ES-I3 (cell line): ENCODE results near the gene PDXK.

Experiments used
- H3K36me3 ChIP-seq: 2 replicates; pipeline ENCODE4 v1.6.1; 2013; ENCODE audit warnings: mild to moderate bottlenecking, low read length, control low read depth, moderate library complexity; ENCODE audit not compliant: insufficient read depth
- H3K4me1 ChIP-seq: 2 replicates; pipeline ENCODE4 v1.6.1; 2013; ENCODE audit warnings: mild to moderate bottlenecking, control low read depth, low read length; ENCODE audit not compliant: insufficient read depth
- H3K9ac ChIP-seq: 2 replicates; pipeline ENCODE4 v1.6.1; 2013; ENCODE audit warnings: low read depth, mild to moderate bottlenecking, low read length, moderate library complexity
- H3K9me3 ChIP-seq: 2 replicates; pipeline ENCODE4 v1.6.1; 2013; ENCODE audit warnings: mild to moderate bottlenecking, low read length, moderate library complexity; ENCODE audit not compliant: control insufficient read depth, insufficient read depth

PDXK gene

GRCh38 chr21:43767498-43767983, 48.6 kb downstream of the PDXK start:
- H3K4me1 ChIP-seq = peaks cover 28% of the 10 kb centered on the region
- no peak overlapping the region for H3K9ac ChIP-seq
- peaks cover 9% of the 10 kb centered on the region; the same call in 1 of the 2 replicates for H3K36me3 ChIP-seq
- no peaks in the 10 kb centered on the region for H3K9me3 ChIP-seq

GRCh38 chr21:43767984-43768867, 49.3 kb downstream of the PDXK start:
- peaks cover 32% of the 10 kb centered on the region for H3K4me1 ChIP-seq
- H3K9ac ChIP-seq = peak overlapping the region; percentile 1; the same call in 1 of the 2 replicates
- no peaks in the 10 kb centered on the region for H3K9me3 ChIP-seq
- H3K36me3 ChIP-seq = peaks cover 4% of the 10 kb centered on the region; the same call in 1 of the 2 replicates

GRCh38 chr21:43768868-43769167, 49.9 kb downstream of the PDXK start:
- Histone ChIP-seq H3K9ac (no peak overlapping the region), H3K36me3 (peaks cover 5% of the 10 kb centered on the region; the same call in 1 of the 2 replicates), H3K4me1 (peaks cover 32% of the 10 kb centered on the region), H3K9me3 (no peaks in the 10 kb centered on the region)

- no peaks in the 10 kb centered on the region for H3K9me3 ChIP-seq
- no peak overlapping the region for H3K9ac ChIP-seq
- peaks cover 32% of the 10 kb centered on the region for H3K4me1 ChIP-seq
Observed at GRCh38 chr21:43769325-43769958, 50.5 kb downstream of the PDXK start.

GRCh38 chr21:43770066-43770655, 51.2 kb downstream of the PDXK start:
- no peaks in the 10 kb centered on the region for H3K9me3 ChIP-seq
- peaks cover 5% of the 10 kb centered on the region for H3K36me3 ChIP-seq
- H3K4me1 ChIP-seq = peaks cover 32% of the 10 kb centered on the region
- H3K9ac ChIP-seq = no peak overlapping the region

More at GRCh38 chr21:43769325-43769958, 50.5 kb downstream of the PDXK start:
- H3K36me3 ChIP-seq = peaks cover 5% of the 10 kb centered on the region

- Histone ChIP-seq H3K36me3 (peaks cover 5% of the 10 kb centered on the region), H3K9me3 (no peaks in the 10 kb centered on the region), H3K4me1 (peaks cover 32% of the 10 kb centered on the region), H3K9ac (no peak overlapping the region)
Observed at GRCh38 chr21:43771199-43771675, 52.3 kb downstream of the PDXK start.

- Histone ChIP-seq H3K9me3 (no peaks in the 10 kb centered on the region), H3K9ac (no peak overlapping the region), H3K36me3 (peaks cover 5% of the 10 kb centered on the region), H3K4me1 (peaks cover 32% of the 10 kb centered on the region)
Observed at GRCh38 chr21:43771698-43772424, 52.9 kb downstream of the PDXK start.

- H3K36me3 ChIP-seq = peaks cover 5% of the 10 kb centered on the region
- H3K9ac ChIP-seq = no peak overlapping the region; the same call in 1 of the 2 replicates
- no peaks in the 10 kb centered on the region for H3K9me3 ChIP-seq
- peaks cover 32% of the 10 kb centered on the region for H3K4me1 ChIP-seq
Observed at GRCh38 chr21:43772425-43772821, 53.5 kb downstream of the PDXK start.

- Histone ChIP-seq H3K36me3 (peaks cover 5% of the 10 kb centered on the region), H3K9ac (no peak overlapping the region), H3K9me3 (no peaks in the 10 kb centered on the region), H3K4me1 (peaks cover 20% of the 10 kb centered on the region)
Observed at GRCh38 chr21:43774163-43774562, 55.2 kb downstream of the PDXK start.

GRCh38 chr21:43775190-43775589, 56.3 kb downstream of the PDXK start:
- peaks cover 20% of the 10 kb centered on the region for H3K4me1 ChIP-seq
- H3K9ac ChIP-seq = peak overlapping the region; percentile 100
- no peaks in the 10 kb centered on the region for H3K9me3 ChIP-seq
- peaks cover 5% of the 10 kb centered on the region for H3K36me3 ChIP-seq

GRCh38 chr21:43775795-43776430, 57.0 kb downstream of the PDXK start, which contains the start of gene CSTB:
TSS of gene CSTB (minus strand) at chr21:43776308. CDS start at chr21:43776269, 39 bp downstream.
- Histone ChIP-seq H3K4me1 (peaks cover 20% of the 10 kb centered on the region), H3K36me3 (peaks cover 5% of the 10 kb centered on the region), H3K9me3 (no peaks in the 10 kb centered on the region), H3K9ac (peak within 1 kb of the TSS; percentile 100)

- 0 out of 2 replicates have a peak, but pooled peaks cover under 1% of the 10 kb centered on the region for H3K4me1 ChIP-seq
- peaks cover 5% of the 10 kb centered on the region for H3K36me3 ChIP-seq
- H3K9me3 ChIP-seq = no peaks in the 10 kb centered on the region
- no peak overlapping the region for H3K9ac ChIP-seq
Observed at GRCh38 chr21:43777953-43778352, 59.0 kb downstream of the PDXK start.

GRCh38 chr21:43778469-43779335, 59.8 kb downstream of the PDXK start:
- Histone ChIP-seq H3K36me3 (no peaks in the 10 kb centered on the region; the same call in 1 of the 2 replicates), H3K9ac (peak overlapping the region; percentile 28; the same call in 1 of the 2 replicates), H3K4me1 (no peaks in the 10 kb centered on the region), H3K9me3 (no peaks in the 10 kb centered on the region)
